B cell (primary cell): ENCODE measurements around the gene CCDC50. TPM values are rescaled to one million over a fixed set of nuclear protein-coding genes. Genes with fewer than 3 reads are reported as not detected.
A peak's percentile ranks its signal among the peaks of the same experiment; 100 is the strongest.

Experiments
- ATAC-seq: fragments of 200-7000 bp; cut with Tn5 transposase; one replicate; pipeline ENCODE4 v1.10.0; 2021; ENCODE audit warnings: low read depth, mild to moderate bottlenecking, moderate number of reproducible peaks, moderate library complexity
- CTCF ChIA-PET: fragments of 350-600 bp; sonication (Branson Sonifier 250); formaldehyde crosslinking; loops from one replicate; lab custom pipeline; 2021; ENCODE audit warnings: antibody characterized with exemption, inconsistent platforms; lab: Charles Lee
- POLR2A ChIA-PET: fragments of 350-600 bp; sonication (Branson Sonifier 250); formaldehyde crosslinking; loops from one replicate; lab custom pipeline; 2021; ENCODE audit warnings: antibody characterized with exemption; lab: Charles Lee
- DNase-seq: peaks from one replicate; pipeline ENCODE4 v3.0.0; 2013
- H2AFZ ChIP-seq: 2 replicates; pipeline ENCODE4 v1.6.1; 2012; ENCODE audit warnings: mild to moderate bottlenecking, low read depth, low read length; ENCODE audit not compliant: insufficient read depth, poor library complexity, severe bottlenecking
- H3K27ac ChIP-seq, 2 donors: 1 replicate in 1 of 2; 2 replicates in 1 of 2; pipeline ENCODE4 v1.5.1; 2012 to 2013; ENCODE audit warnings: low read length in 2 of 2, mild to moderate bottlenecking in 2 of 2, moderate library complexity in 1 of 2
- H3K27me3 ChIP-seq, 4 experiments: fragments of 200-600 bp in 1 of 4; sonication (generic) in 1 of 4; replicated peaks in 1 of 4; 1 replicate in 2 of 4; 2 replicates in 2 of 4; pipeline versions ENCODE4 v1.6.1 to v1.7.0; 2013 to 2016; ENCODE audit warnings: low read length in 3 of 4, mild to moderate bottlenecking in 2 of 4, mixed read lengths in 1 of 4, moderate library complexity in 1 of 4; ENCODE audit not compliant: insufficient read depth in 4 of 4, control insufficient read depth in 3 of 4; ENCODE audit errors: control extremely low read depth in 1 of 4
- H3K36me3 ChIP-seq, 2 experiments: replicated peaks in 1 of 2; 1 replicate in 1 of 2; 2 replicates in 1 of 2; pipeline versions ENCODE4 v1.6.1 to v1.7.1; 2013; ENCODE audit warnings: low read length in 1 of 2; ENCODE audit not compliant: insufficient read depth in 2 of 2, control insufficient read depth in 1 of 2; ENCODE audit errors: control extremely low read depth in 1 of 2, extremely low read depth in 1 of 2
- H3K4me1 ChIP-seq, 2 donors: fragments of 200-600 bp in 1 of 2; sonication (generic) in 1 of 2; 1 replicate in 1 of 2; 2 replicates in 1 of 2; pipeline versions ENCODE4 v1.5.1 to v1.6.1; 2013 to 2017; ENCODE audit warnings: low read length in 2 of 2; ENCODE audit not compliant: control insufficient read depth in 2 of 2, insufficient read depth in 2 of 2
- H3K4me2 ChIP-seq: replicated peaks from 2 replicates; pipeline ENCODE3; 2012; ENCODE audit warnings: mild to moderate bottlenecking, low read depth, low read length; ENCODE audit not compliant: poor library complexity, severe bottlenecking
- H3K4me3 ChIP-seq, 5 experiments: fragments of 200-600 bp in 1 of 5; sonication (generic) in 1 of 5; 1 replicate in 3 of 5; 2 replicates in 2 of 5; pipeline versions ENCODE4 v1.5.1 to v1.7.0; 2011 to 2016; ENCODE audit warnings: low read length in 4 of 5, mild to moderate bottlenecking in 4 of 5, low read depth in 2 of 5, control low read depth in 1 of 5, moderate library complexity in 1 of 5; ENCODE audit not compliant: insufficient read depth in 1 of 5; ENCODE audit errors: control extremely low read depth in 1 of 5, extremely low read depth in 1 of 5
- H3K79me2 ChIP-seq: fragments of 200-600 bp; sonication (generic); one replicate; pipeline ENCODE4 v1.6.0; 2016; ENCODE audit warnings: low read length; ENCODE audit not compliant: control insufficient read depth, insufficient read depth
- H3K9ac ChIP-seq: fragments of 200-600 bp; sonication (generic); 2 replicates; pipeline ENCODE4 v1.6.1; 2017; ENCODE audit warnings: mild to moderate bottlenecking, low read length, moderate library complexity
- H3K9me3 ChIP-seq, 3 donors: one replicate each; pipeline versions ENCODE4 v1.6.1 to v1.7.1; 2013; ENCODE audit warnings: low read length in 2 of 3; ENCODE audit not compliant: control insufficient read depth in 2 of 3, insufficient read depth in 1 of 3; ENCODE audit errors: control extremely low read depth in 1 of 3
- H4K20me1 ChIP-seq: 2 replicates; pipeline ENCODE4 v1.6.0; 2012; ENCODE audit warnings: mild to moderate bottlenecking, low read length; ENCODE audit not compliant: insufficient read depth, control insufficient read depth, poor library complexity, severe bottlenecking
- H3K27ac Mint-ChIP-seq: one replicate; pipeline ENCODE4 v1.8.0; 2021; ENCODE audit warnings: mixed read lengths
- H3K27me3 Mint-ChIP-seq: one replicate; pipeline ENCODE4 v1.8.0; 2021; ENCODE audit warnings: mixed read lengths
- H3K4me1 Mint-ChIP-seq: one replicate; pipeline ENCODE4 v1.8.0; 2021; ENCODE audit warnings: mixed read lengths
- H3K4me3 Mint-ChIP-seq: one replicate; pipeline ENCODE4 v1.8.0; 2021; ENCODE audit warnings: mixed read lengths
- H3K9me3 Mint-ChIP-seq: one replicate; pipeline ENCODE4 v1.8.0; 2022; ENCODE audit warnings: mixed read lengths; ENCODE audit not compliant: insufficient read depth
- EZH2 ChIP-seq: IDR thresholded peaks from 2 replicates; pipeline ENCODE4 v1.6.1; 2012; ENCODE audit warnings: borderline replicate concordance, low read depth, mild to moderate bottlenecking, moderate library complexity, low read length; ENCODE audit not compliant: insufficient read depth, poor library complexity, severe bottlenecking
- WGBS: methylation state at CpG from one replicate; pipeline ENCODE4 v1.1.5; 2013; ENCODE audit warnings: missing lambda C conversion rate; ENCODE audit not compliant: insufficient coverage; 5-methylcytosine and 5-hydroxymethylcytosine counted together
- intact Hi-C: fragments of 100-400 bp; cut with micrococcal nuclease; formaldehyde crosslinking; loops from one replicate; pipeline ENCODE4 v1.10.0; 2022
- polyA plus RNA-seq: library from polyadenylated mRNA; depleted of rRNA; stranded (reverse); fragments of >200 nt; gene quantifications from 2 replicates; pipeline ENCODE4 v1.2.3, GENCODE V29; 2012
- total RNA-seq, 2 donors: library from RNA; stranded (reverse); fragments of 120-200 nt in 1 of 2; gene quantifications; 1 replicate in 1 of 2; 2 replicates in 1 of 2; pipeline versions ENCODE4 v1.2.3 to v1.2.4, GENCODE V29; 2013 to 2022
- TF ChIP-seq, protein P1 (sequence below): fragments of 200-600 bp; IDR thresholded peaks from one replicate; pipeline ENCODE4 v1.8.0; 2022; ENCODE audit warnings: antibody characterized with exemption, mild to moderate bottlenecking

Gene CCDC50
- total and polyA plus RNA-seq, 2 donors (not counting 1 experiment from before 2014, with no cell fraction given) = 48.7 to 121 TPM

DNA sequence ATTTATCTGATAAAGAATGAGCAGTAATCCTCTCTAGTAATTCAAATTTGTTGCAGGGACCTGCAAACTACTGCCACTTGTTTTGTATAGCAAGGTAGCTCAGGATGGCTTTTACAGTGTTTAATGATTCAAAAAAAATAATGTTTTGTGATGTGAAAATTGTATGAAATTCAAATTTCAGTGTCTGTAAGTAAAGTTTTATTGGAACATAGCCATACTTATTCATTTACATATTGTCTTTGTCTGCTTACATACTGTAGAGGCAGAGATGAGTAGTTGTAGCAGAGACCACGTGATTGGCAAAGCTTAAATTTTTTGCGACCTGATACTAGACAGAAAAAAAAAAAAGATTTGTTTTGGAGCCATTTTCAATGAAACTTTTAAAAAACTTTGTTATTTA lies 7.6 kb downstream of the CCDC50 start:
- no peaks in the 10 kb centered on the region for H3K9me3 ChIP-seq
- WGBS = 60% methylated on average over 2 of the region's 2 CpGs
- no peak overlapping the region for H2AFZ ChIP-seq
- DNase-seq (no peak), ATAC-seq (no peak)
- peaks cover 15% of the 10 kb centered on the region for H4K20me1 ChIP-seq
- peaks cover 38 to 85% of the 10 kb centered on the region in 2 donors for H3K4me1 ChIP-seq
- ChIA-PET CTCF (interaction anchor here (0.7 to 2.0 kb wide), 5 partner anchors 8 to 94 kb away, joined by 3 to 7 read pairs (median 4); partner anchors contain the start of gene CCDC50), POLR2A (no interaction called here)
- H3K79me2 ChIP-seq = peaks cover 100% of the 10 kb centered on the region
- H3K27ac ChIP-seq = no peak overlapping the region
- Mint-ChIP-seq H3K4me1 (peaks cover 92% of the 10 kb centered on the region), H3K27me3 (no peaks in the 10 kb centered on the region), H3K27ac (peak overlapping the region; percentile 50), H3K9me3 (no peaks in the 10 kb centered on the region), H3K4me3 (peak overlapping the region; percentile 68)
- no peak overlapping the region for H3K4me3 ChIP-seq
- H3K4me2 ChIP-seq = peak overlapping the region; percentile 39
- intact Hi-C loops = no loop called here
- peaks cover 0 to 3% of the 10 kb centered on the region in 2 experiments for H3K36me3 ChIP-seq
- H3K27me3 ChIP-seq = no peaks in the 10 kb centered on the region
- no peak for TF ChIP-seq EZH2
- TF ChIP-seq, protein P1, sequence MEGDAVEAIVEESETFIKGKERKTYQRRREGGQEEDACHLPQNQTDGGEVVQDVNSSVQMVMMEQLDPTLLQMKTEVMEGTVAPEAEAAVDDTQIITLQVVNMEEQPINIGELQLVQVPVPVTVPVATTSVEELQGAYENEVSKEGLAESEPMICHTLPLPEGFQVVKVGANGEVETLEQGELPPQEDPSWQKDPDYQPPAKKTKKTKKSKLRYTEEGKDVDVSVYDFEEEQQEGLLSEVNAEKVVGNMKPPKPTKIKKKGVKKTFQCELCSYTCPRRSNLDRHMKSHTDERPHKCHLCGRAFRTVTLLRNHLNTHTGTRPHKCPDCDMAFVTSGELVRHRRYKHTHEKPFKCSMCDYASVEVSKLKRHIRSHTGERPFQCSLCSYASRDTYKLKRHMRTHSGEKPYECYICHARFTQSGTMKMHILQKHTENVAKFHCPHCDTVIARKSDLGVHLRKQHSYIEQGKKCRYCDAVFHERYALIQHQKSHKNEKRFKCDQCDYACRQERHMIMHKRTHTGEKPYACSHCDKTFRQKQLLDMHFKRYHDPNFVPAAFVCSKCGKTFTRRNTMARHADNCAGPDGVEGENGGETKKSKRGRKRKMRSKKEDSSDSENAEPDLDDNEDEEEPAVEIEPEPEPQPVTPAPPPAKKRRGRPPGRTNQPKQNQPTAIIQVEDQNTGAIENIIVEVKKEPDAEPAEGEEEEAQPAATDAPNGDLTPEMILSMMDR = no peak
- peak overlapping the region; percentile 23 for H3K9ac ChIP-seq

DNA sequence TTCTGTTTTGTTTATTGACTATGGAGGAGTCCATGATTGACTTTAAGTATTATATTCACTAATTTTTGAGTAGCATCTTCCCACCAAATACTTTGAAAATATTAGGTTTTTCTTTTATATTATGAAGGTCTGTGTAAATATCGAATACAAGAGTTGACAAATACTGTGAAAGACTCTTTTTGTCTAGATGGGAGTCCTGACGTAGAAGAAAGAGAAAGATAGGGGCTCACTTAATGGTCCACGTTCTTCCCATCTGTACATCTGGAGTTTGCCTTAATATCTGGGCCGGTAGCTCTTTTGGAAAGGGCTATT lies 8.9 kb downstream of the CCDC50 start:
- peaks cover 30 to 81% of the 10 kb centered on the region in 2 donors for H3K4me1 ChIP-seq
- DNase-seq = no peak
- no peak overlapping the region for H3K4me3 ChIP-seq
- Mint-ChIP-seq H3K27ac (no peak overlapping the region), H3K27me3 (no peaks in the 10 kb centered on the region), H3K4me1 (peaks cover 92% of the 10 kb centered on the region), H3K9me3 (no peaks in the 10 kb centered on the region), H3K4me3 (peak overlapping the region; percentile 68)
- ChIA-PET CTCF (interaction anchor here (0.6 to 1.6 kb wide), 3 partner anchors 9 to 80 kb away, joined by 3 read pairs; partner anchors contain the start of gene CCDC50), POLR2A (no interaction called here)
- intact Hi-C loops = no loop called here
- peak overlapping the region in 1 of 2 donors; percentile 44 for H3K27ac ChIP-seq
- no peak for TF ChIP-seq EZH2
- TF ChIP-seq, protein P1 = no peak
- no peak for ATAC-seq
- peak overlapping the region; percentile 39 for H3K4me2 ChIP-seq
- no peak overlapping the region for H3K9ac ChIP-seq
- H3K27me3 ChIP-seq = no peaks in the 10 kb centered on the region
- WGBS = 86% methylated on average over 3 of the region's 4 CpGs
- H3K9me3 ChIP-seq = no peaks in the 10 kb centered on the region
- H2AFZ ChIP-seq = no peak overlapping the region
- peaks cover 0 to 3% of the 10 kb centered on the region in 2 experiments for H3K36me3 ChIP-seq
- H3K79me2 ChIP-seq = peaks cover 100% of the 10 kb centered on the region
- peaks cover 16% of the 10 kb centered on the region for H4K20me1 ChIP-seq
